NCI-H2196 (cell line): ENCODE data around the gene API5.
A peak's percentile ranks its signal among the peaks of the same experiment; 100 is the strongest.
"Not testable (repeated sequence)": the region's sequence is repeated elsewhere in the genome, so short reads cannot be mapped to it uniquely, and the experiment has no call there.

Experiments
- DNase-seq: peaks from one replicate; lab custom pipeline; 2025; ENCODE audit not compliant: unreplicated experiment; lab: John Stamatoyannopoulos, UW

The API5 gene

GRCh38 chr11:43311791-43312607 lies at the start of gene API5:
TSS of gene API5 (plus strand) at chr11:43311996. CDS start at chr11:43312128, 132 bp downstream.
- DNase-seq: peak; percentile 96

GRCh38 chr11:43267856-43268580 lies 43.8 kb upstream of the API5 start:
- no peak for DNase-seq

GRCh38 chr11:43268786-43269185 lies 43.0 kb upstream of the API5 start:
- DNase-seq: no peak

GRCh38 chr11:43269254-43269918 lies 42.4 kb upstream of the API5 start:
- DNase-seq: no peak

GRCh38 chr11:43270468-43270867 lies 41.3 kb upstream of the API5 start:
- no peak for DNase-seq

- DNase-seq: peak; percentile 20
Measured at GRCh38 chr11:43278193-43278956, 33.4 kb upstream of the API5 start.

GRCh38 chr11:43282607-43283440 lies 29.0 kb upstream of the API5 start:
- DNase-seq: peak; percentile 46

GRCh38 chr11:43285826-43286225 lies 26.0 kb upstream of the API5 start:
- no peak for DNase-seq

GRCh38 chr11:43289368-43289767 lies 22.4 kb upstream of the API5 start:
- no peak for DNase-seq

- no peak for DNase-seq
Measured at GRCh38 chr11:43298397-43298796, 13.4 kb upstream of the API5 start.

GRCh38 chr11:43315966-43316365 lies 4.2 kb downstream of the API5 start:
- no peak for DNase-seq

- DNase-seq: no peak
Measured at GRCh38 chr11:43316451-43316850, 4.7 kb downstream of the API5 start.

GRCh38 chr11:43327987-43328386 lies 16.2 kb downstream of the API5 start:
- DNase-seq: peak; percentile 6

GRCh38 chr11:43328482-43328881 lies 16.7 kb downstream of the API5 start:
- no peak for DNase-seq

GRCh38 chr11:43341159-43341558 lies 29.4 kb downstream of the API5 start:
- DNase-seq: no peak

- DNase-seq: not testable (repeated sequence)
Measured at GRCh38 chr11:43351426-43351825, 39.6 kb downstream of the API5 start.

- DNase-seq: no peak
Measured at GRCh38 chr11:43354311-43354710, 42.5 kb downstream of the API5 start.

- no peak for DNase-seq
Measured at GRCh38 chr11:43356336-43356735, 44.5 kb downstream of the API5 start.

GRCh38 chr11:43358279-43358800 lies 46.5 kb downstream of the API5 start:
- peak; percentile 22 for DNase-seq
